Epithelial cell of prostate (primary cell): Measurements from ENCODE around the gene KLHL29.

Experiments used
- DNase-seq: peaks from one replicate; pipeline ENCODE4 v3.0.0-alpha.2; 2011; ENCODE audit warnings: low read depth, low spot score
- H3K27ac ChIP-seq: fragments of 450-650 bp; 2 replicates; pipeline ENCODE4 v1.5.1; 2017; ENCODE audit warnings: mild to moderate bottlenecking

KLHL29 gene

GRCh38 chr2:23419171-23420090, 34.5 kb downstream of the KLHL29 start:
- DNase-seq: no peak
- H3K27ac ChIP-seq: peak overlapping the region; percentile 13

GRCh38 chr2:23420091-23420839, 35.3 kb downstream of the KLHL29 start:
- no peak for DNase-seq
- no peak overlapping the region for H3K27ac ChIP-seq

GRCh38 chr2:23420840-23421476, 36.0 kb downstream of the KLHL29 start:
- H3K27ac ChIP-seq: no peak overlapping the region
- DNase-seq: no peak

GRCh38 chr2:23422089-23423061, 37.4 kb downstream of the KLHL29 start:
- H3K27ac ChIP-seq: no peak overlapping the region
- DNase-seq: no peak

- DNase-seq: no peak
- no peak overlapping the region for H3K27ac ChIP-seq
These were observed 38.3 kb downstream of the KLHL29 start for GRCh38 chr2:23423062-23423872.

- no peak overlapping the region for H3K27ac ChIP-seq
- DNase-seq: no peak
These were observed 39.1 kb downstream of the KLHL29 start for GRCh38 chr2:23423873-23424680.

GRCh38 chr2:23425338-23425871, 40.4 kb downstream of the KLHL29 start:
- DNase-seq: no peak
- peak overlapping the region; percentile 64 for H3K27ac ChIP-seq

- no peak for DNase-seq
- H3K27ac ChIP-seq: peak overlapping the region; percentile 64
These were observed 40.9 kb downstream of the KLHL29 start for GRCh38 chr2:23425885-23426262.

GRCh38 chr2:23426263-23426905, 41.4 kb downstream of the KLHL29 start:
- DNase-seq: no peak
- peak overlapping the region; percentile 64 for H3K27ac ChIP-seq

GRCh38 chr2:23427350-23427749, 42.4 kb downstream of the KLHL29 start:
- DNase-seq: no peak
- no peak overlapping the region for H3K27ac ChIP-seq

GRCh38 chr2:23427976-23428375, 43.0 kb downstream of the KLHL29 start:
- no peak for DNase-seq
- H3K27ac ChIP-seq: no peak overlapping the region

GRCh38 chr2:23429036-23429435, 44.1 kb downstream of the KLHL29 start:
- no peak for DNase-seq
- no peak overlapping the region for H3K27ac ChIP-seq

- DNase-seq: no peak
- H3K27ac ChIP-seq: no peak overlapping the region
These were observed 45.3 kb downstream of the KLHL29 start for GRCh38 chr2:23430263-23430662.

- no peak overlapping the region for H3K27ac ChIP-seq
- DNase-seq: no peak
These were observed 47.6 kb downstream of the KLHL29 start for GRCh38 chr2:23432531-23432930.

- no peak overlapping the region for H3K27ac ChIP-seq
- DNase-seq: no peak
These were observed 48.3 kb downstream of the KLHL29 start for GRCh38 chr2:23433282-23433681.

GRCh38 chr2:23434721-23435121, 49.7 kb downstream of the KLHL29 start:
- H3K27ac ChIP-seq: peak overlapping the region; percentile 50
- DNase-seq: no peak

GRCh38 chr2:23435250-23436035, 50.5 kb downstream of the KLHL29 start:
- no peak for DNase-seq
- peak overlapping the region; percentile 50 for H3K27ac ChIP-seq
